ENCODE measurements around the gene VCL. TPM values are rescaled to one million over a fixed set of nuclear protein-coding genes. Genes with fewer than 3 reads are reported as not detected.
"Not testable (repeated sequence)": the region's sequence is repeated elsewhere in the genome, so short reads cannot be mapped to it uniquely, and the experiment has no call there.

The VCL gene
- total RNA-seq, 1 experiment from 2014 or later: 382 TPM

DNA sequence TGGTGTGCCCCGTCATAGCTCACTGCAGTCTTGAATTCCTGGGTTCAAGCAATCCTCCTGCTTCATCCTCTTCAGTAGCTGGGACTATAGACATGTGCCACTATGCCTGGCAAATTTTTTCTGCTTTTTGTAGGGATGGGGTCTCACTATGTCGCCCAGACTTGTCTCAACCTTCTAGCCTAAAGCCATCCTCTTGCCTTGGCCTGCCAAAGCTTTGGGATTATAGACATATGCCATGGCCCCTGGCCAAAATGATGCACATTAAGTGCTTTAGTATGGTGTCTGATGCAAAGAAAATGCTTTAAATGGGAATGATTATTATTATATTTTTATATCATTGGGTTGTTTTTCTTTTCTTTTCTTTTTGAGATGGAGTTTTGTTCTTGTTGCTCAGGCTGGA lies 33.2 kb upstream of the VCL start:
- no peaks in the 10 kb centered on the region for H3K36me3 ChIP-seq (ENCODE audit: low read depth, low read length)
- intact Hi-C loops (cut with micrococcal nuclease): no loop called here
- POLR2A ChIA-PET (ENCODE audit: unreplicated experiment): no interaction called here
- H3K4me2 ChIP-seq (ENCODE audit: low read length): no peak overlapping the region
- peaks cover 27% of the 10 kb centered on the region for H3K4me1 ChIP-seq (ENCODE audit: insufficient read depth, low read length)
- peaks cover 10% of the 10 kb centered on the region for H3F3A ChIP-seq (ENCODE audit: low read length, unreplicated experiment)
- no peaks in the 10 kb centered on the region for H3K9me2 ChIP-seq (replicated peaks; ENCODE audit: low read length)
- no peak overlapping the region for H3K9ac ChIP-seq (ENCODE audit: low read length)
- H3K27ac ChIP-seq (ENCODE audit: low read length): peak overlapping the region; percentile 73; the same call in 1 of the 2 replicates
- CTCF ChIA-PET: interaction anchor here (2.0 kb wide), 1 partner anchor 24 kb away, joined by 8 read pairs; no protein-coding TSS in a partner anchor
- BruUV-seq (replicated peaks): no TSS peak
- ATAC-seq (no peak), DNase-seq (no peak)
- TF ChIP-seq EZH2phosphoT487 (IDR thresholded peaks at IDR 0.05; ENCODE audit: borderline replicate concordance, low read length): no peak
- TF ChIP-seq EZH2 (IDR thresholded peaks at IDR 0.05; ENCODE audit: low read length, unreplicated experiment): no peak
- TF ChIP-seq, protein P1, sequence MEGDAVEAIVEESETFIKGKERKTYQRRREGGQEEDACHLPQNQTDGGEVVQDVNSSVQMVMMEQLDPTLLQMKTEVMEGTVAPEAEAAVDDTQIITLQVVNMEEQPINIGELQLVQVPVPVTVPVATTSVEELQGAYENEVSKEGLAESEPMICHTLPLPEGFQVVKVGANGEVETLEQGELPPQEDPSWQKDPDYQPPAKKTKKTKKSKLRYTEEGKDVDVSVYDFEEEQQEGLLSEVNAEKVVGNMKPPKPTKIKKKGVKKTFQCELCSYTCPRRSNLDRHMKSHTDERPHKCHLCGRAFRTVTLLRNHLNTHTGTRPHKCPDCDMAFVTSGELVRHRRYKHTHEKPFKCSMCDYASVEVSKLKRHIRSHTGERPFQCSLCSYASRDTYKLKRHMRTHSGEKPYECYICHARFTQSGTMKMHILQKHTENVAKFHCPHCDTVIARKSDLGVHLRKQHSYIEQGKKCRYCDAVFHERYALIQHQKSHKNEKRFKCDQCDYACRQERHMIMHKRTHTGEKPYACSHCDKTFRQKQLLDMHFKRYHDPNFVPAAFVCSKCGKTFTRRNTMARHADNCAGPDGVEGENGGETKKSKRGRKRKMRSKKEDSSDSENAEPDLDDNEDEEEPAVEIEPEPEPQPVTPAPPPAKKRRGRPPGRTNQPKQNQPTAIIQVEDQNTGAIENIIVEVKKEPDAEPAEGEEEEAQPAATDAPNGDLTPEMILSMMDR (conservative IDR thresholded peaks at IDR 0.05; ENCODE audit: low read depth, low read length): no peak
- H3K4me3 ChIP-seq (ENCODE audit: low read length): no peak overlapping the region
- no peak overlapping the region for H2AFZ ChIP-seq (ENCODE audit: low read length)
- no peaks in the 10 kb centered on the region for H3K79me2 ChIP-seq (ENCODE audit: low read length)
- H4K20me1 ChIP-seq (ENCODE audit: low read length): no peaks in the 10 kb centered on the region
- H3K9me3 ChIP-seq (ENCODE audit: low read length): no peaks in the 10 kb centered on the region
- H3K27me3 ChIP-seq (ENCODE audit: low read length): no peaks in the 10 kb centered on the region

DNA sequence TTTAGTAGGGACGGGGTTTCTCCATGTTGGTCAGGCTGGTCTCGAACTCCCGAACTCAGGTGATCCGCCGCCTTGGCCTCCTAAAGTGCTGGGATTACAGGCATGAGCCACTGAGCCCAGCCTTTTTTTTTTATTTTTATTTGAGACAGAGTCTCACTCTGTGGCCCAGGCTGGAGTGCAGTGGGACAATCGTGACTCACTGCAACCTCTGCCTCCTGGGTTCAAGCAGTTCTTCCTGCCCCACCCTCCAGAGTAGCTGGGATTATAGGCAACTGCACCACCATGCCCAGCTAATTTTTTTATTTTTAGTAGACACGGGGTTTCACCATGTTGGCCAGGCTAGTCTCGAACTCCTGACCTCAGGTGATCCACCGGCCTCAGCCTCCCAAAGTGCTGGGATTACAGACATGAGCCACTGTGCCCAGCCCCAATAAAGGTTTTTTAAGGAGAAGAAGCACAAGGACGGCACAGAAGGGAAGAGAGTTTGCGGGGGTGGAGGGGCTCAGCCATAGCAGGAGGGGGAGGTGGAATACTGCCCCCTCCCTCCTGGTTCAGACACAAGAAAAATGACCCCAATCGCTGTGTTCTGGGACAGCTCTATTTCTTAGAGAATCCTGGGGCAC lies 32.5 kb upstream of the VCL start:
- H4K20me1 ChIP-seq (ENCODE audit: low read length); intact Hi-C loops (cut with micrococcal nuclease); H3K9me2 ChIP-seq (replicated peaks; ENCODE audit: low read length); H3K36me3 ChIP-seq (ENCODE audit: low read depth, low read length); ATAC-seq; H3K27me3 ChIP-seq (ENCODE audit: low read length); H3K79me2 ChIP-seq (ENCODE audit: low read length); H3K9me3 ChIP-seq (ENCODE audit: low read length): not testable (repeated sequence)
- peak overlapping the region; percentile 73 for H3K27ac ChIP-seq (ENCODE audit: low read length)
- H3K9ac ChIP-seq (ENCODE audit: low read length): peak overlapping the region; percentile 39
- peak overlapping the region; percentile 50 for H3K4me2 ChIP-seq (ENCODE audit: low read length)
- peak overlapping the region; percentile 6 for H3K4me3 ChIP-seq (ENCODE audit: low read length)
- BruUV-seq (replicated peaks): TSS peak; percentile 100
- peaks cover 27% of the 10 kb centered on the region for H3K4me1 ChIP-seq (ENCODE audit: insufficient read depth, low read length)
- CTCF ChIA-PET: interaction anchor here (0.8 to 2.3 kb wide), 6 partner anchors 9 to 116 kb away, joined by 3 to 10 read pairs (median 7); no protein-coding TSS in a partner anchor
- peaks cover 10% of the 10 kb centered on the region for H3F3A ChIP-seq (ENCODE audit: low read length, unreplicated experiment)
- peak; percentile 64 for DNase-seq
- POLR2A ChIA-PET (ENCODE audit: unreplicated experiment): interaction anchor here (0.5 to 2.3 kb wide), 5 partner anchors 28 to 61 kb away, joined by 3 to 27 read pairs (median 3); partner anchors contain the start of gene VCL
- H2AFZ ChIP-seq (ENCODE audit: low read length): peak overlapping the region; percentile 62

DNA sequence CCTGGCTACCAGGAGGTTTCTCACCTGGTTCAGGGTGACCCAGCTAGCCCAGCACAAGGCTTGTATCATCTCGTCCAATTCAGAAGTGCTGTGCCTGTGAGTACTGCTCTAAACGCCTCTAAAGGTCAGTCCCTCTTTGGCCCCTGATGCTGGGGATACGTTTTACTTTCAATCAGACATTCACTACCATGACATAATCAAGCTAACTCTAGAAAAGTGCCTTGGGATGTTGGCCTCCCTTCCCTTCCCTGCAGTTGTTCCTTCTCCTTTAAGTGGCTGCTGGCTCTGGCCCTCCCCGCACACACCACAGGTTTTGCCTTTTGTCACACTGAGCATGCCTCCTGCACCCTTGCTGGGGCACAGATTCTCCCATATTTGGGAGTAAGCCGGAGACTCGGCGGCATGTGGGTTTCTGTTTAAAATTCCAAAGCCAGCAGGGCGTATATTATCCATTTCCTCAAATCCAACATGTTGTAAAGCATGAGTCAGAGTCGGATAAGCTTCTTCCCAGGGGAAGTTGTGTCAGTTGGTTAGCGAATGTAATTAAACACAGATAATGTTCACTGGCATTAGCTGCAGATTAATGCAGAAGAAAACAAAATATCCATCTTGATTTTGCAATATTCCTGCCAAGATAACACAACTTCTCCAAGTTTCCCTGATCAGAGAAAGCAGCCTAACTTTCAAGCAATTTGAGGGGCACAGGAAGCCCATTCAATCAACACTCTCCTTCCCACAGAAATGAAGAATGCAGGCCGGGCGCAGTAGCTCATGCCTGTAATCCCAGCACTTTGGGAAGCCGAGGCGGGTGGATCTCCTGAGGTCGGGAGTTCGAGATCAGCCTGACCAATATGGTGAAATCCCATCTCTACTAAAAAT lies 31.8 kb upstream of the VCL start:
- Histone ChIP-seq H3K79me2 (ENCODE audit: low read length) (no peaks in the 10 kb centered on the region), H3K27me3 (ENCODE audit: low read length) (no peaks in the 10 kb centered on the region), H3K9ac (ENCODE audit: low read length) (peak overlapping the region; percentile 39), H2AFZ (ENCODE audit: low read length) (peak overlapping the region; percentile 62), H3K9me3 (ENCODE audit: low read length) (no peaks in the 10 kb centered on the region), H3K4me3 (ENCODE audit: low read length) (peak overlapping the region; percentile 6), H3K4me1 (ENCODE audit: insufficient read depth, low read length) (peaks cover 27% of the 10 kb centered on the region), H3K4me2 (ENCODE audit: low read length) (peak overlapping the region; percentile 50), H3K27ac (ENCODE audit: low read length) (peak overlapping the region; percentile 73), H3F3A (ENCODE audit: low read length, unreplicated experiment) (peaks cover 10% of the 10 kb centered on the region), H3K9me2 (replicated peaks; ENCODE audit: low read length) (no peaks in the 10 kb centered on the region), H4K20me1 (ENCODE audit: low read length) (no peaks in the 10 kb centered on the region), H3K36me3 (ENCODE audit: low read depth, low read length) (no peaks in the 10 kb centered on the region)
- ATAC-seq (peak; percentile 98), DNase-seq (peak; percentile 100)
- intact Hi-C loops (cut with micrococcal nuclease): loop anchor here (1.0 to 2.0 kb wide), 5 partner anchors 31 to 115 kb away; partner anchors contain the start of gene PLAU
- BruUV-seq (replicated peaks): TSS peak; percentile 99
- ChIA-PET POLR2A (ENCODE audit: unreplicated experiment) (interaction anchor here (0.5 to 2.3 kb wide), 13 partner anchors 21 to 802 kb away, joined by 3 to 27 read pairs (median 4); partner anchors contain the start of gene VCL), CTCF (interaction anchor here (0.5 to 2.3 kb wide), 12 partner anchors 9 to 613 kb away, joined by 3 to 10 read pairs (median 4); partner anchors contain the start of gene VCL)
- TF ChIP-seq EZH2phosphoT487 (IDR thresholded peaks at IDR 0.05; ENCODE audit: borderline replicate concordance, low read length) (no peak), EZH2 (IDR thresholded peaks at IDR 0.05; ENCODE audit: low read length, unreplicated experiment) (no peak)
- TF ChIP-seq, protein P1 (conservative IDR thresholded peaks at IDR 0.05; ENCODE audit: low read depth, low read length): no peak
